Colon (tissue), 2 donors: ENCODE data around the gene MGAT5.

Experiments used
- FAIRE-seq: peaks from 2 replicates; lab custom pipeline; 2012; peaks lifted over from hg19 to GRCh38; lab: Jason Lieb, UNC
- donor health status: control.
- donor health status: control.

Gene MGAT5

DNA sequence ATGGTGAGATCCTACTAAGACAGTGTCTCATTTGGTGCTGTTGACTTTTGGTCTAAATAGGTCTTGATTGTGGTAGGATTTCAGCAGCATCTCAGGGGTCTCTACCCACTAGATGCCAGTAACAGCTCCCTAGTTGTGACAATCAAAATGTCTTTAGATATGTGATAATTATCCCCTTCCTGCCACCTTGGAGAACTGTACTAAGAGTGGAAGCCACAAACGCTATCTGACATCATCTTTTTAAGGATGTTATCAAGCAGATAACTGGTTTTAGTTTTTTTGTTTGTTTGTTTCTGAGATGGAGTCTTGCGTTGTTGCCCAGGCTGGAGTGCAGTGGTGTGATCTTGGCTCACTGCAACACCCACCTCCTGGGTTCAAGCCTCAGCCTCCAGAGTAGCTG, 3.1 kb downstream of the MGAT5 start:
- no peak for FAIRE-seq

DNA sequence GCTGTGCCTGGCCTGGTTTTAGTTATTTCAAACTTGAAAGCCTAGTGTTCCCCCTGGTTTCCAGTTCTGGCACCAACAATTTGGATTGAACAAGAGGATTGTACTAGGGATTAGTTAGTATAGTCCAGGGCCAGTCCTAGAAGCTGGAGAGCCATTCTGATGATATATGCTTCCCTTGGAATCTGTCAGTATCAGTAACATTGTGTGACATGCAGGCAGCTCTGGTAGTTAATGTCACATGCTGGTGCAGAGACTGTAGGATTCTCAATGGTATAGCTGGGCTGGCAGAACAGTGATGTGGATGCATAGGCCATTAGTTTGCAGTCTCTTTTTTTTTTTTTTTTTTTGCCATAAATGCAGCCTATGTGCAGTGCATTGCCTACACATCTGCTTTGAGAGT, 3.6 kb downstream of the MGAT5 start:
- FAIRE-seq = no peak

- FAIRE-seq = no peak
Observed at GRCh38 chr2:134257965-134258683, 4.3 kb downstream of the MGAT5 start.

- FAIRE-seq = no peak
Observed at GRCh38 chr2:134258684-134259388, 5.0 kb downstream of the MGAT5 start.

DNA sequence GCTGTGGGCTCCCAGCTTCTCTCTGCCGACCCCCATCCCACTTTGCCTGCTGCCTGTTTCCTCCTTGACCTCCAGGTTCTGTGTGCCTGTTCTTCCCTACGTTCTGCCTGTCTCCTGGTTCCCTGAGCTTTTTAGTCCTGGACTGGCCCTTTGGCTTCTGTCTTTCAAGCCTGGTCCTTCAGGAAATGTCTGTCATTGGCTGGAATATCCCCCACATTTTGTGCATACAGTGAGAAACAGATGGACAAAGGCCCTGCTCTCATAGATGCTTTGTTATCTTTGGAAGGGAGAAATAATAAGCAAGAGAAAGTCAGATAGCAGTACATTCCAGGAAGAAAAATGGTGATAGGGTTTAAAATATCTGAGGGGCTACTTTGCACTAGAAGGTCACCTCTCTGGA, 5.7 kb downstream of the MGAT5 start:
- no peak for FAIRE-seq

- no peak for FAIRE-seq
Observed at GRCh38 chr2:134259994-134260393, 6.1 kb downstream of the MGAT5 start.

- FAIRE-seq = no peak
Observed at GRCh38 chr2:134260713-134261112, 6.8 kb downstream of the MGAT5 start.

DNA sequence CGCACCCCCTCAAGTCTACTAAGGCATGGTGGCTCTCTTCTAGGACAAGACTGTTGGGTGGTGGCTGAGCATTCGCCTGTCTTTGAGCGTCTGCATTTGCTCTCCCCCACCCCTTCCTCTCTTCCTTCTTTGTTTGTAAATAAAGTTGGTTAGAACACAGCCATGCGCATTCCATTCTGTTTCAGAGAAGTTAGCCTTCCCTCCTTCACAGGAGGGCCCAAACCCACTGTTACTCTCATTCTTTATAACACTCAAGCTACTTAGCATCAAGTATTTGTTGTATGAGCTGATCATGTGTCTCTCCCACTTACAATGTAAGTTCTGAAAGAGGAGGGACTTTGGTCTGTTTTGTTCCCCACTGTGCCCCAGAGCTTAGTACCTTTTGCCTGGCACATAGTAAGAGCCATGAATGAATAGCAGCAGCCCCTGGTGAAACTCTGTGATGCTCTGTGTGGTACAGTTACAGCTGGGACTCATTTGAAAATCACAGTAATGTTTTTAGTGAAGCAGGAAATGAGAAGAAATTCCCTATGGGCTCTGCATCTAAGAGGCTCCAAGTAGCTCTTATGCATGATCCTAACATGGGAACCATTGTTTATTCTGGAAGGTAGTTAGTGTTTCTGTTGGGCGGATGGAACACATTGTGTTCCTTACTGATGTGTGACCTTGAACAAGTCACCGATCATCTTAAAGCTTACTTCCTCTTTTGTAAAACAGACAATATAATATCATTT, 7.7 kb downstream of the MGAT5 start:
- no peak for FAIRE-seq

DNA sequence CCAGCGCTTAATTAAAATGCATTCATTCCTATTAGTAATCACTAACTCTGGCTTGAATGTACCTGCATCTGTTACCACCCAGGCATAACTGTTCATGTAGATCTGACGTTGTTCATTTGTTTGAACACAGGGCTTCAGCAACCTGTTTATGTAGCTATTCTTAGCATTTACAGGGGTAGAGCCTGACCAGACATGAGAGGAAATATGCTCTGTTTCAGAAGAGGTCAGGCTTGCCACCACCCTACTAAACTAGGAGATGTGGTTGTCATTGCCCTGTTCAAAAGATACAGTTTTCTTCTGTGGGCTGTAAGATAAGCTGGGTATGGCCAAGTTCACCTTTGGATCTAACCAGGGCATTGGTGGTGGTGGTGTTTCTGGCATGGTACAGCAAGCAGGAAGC, 8.8 kb downstream of the MGAT5 start:
- no peak for FAIRE-seq

- FAIRE-seq = no peak
Observed at GRCh38 chr2:134268265-134268664, 14.4 kb downstream of the MGAT5 start.

GRCh38 chr2:134269230-134269629, 15.4 kb downstream of the MGAT5 start:
- FAIRE-seq = no peak

GRCh38 chr2:134269972-134270735, 16.3 kb downstream of the MGAT5 start:
- no peak for FAIRE-seq

- no peak for FAIRE-seq
Observed at GRCh38 chr2:134271758-134272157, 17.9 kb downstream of the MGAT5 start.

DNA sequence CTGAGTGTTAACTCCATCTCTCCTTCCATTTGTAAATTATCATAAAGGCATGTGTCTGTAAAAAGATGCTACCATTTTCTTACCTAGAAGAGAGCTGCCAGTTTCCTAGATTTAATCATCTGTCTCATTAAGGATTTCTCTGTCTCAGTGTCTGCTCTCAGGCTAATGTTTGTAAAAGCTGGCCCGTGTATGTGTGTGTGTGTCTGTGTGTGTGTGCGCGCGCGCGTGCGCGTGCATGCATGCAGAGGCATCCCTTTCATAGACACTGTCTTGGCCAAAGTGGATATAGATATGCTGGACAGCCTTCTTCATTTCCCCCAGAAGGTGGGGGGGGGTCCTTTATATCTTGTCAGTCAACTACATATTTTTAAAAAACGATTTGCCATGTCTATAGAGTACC, 18.9 kb downstream of the MGAT5 start:
- FAIRE-seq = no peak

GRCh38 chr2:134273256-134273983, 19.5 kb downstream of the MGAT5 start:
- no peak for FAIRE-seq

DNA sequence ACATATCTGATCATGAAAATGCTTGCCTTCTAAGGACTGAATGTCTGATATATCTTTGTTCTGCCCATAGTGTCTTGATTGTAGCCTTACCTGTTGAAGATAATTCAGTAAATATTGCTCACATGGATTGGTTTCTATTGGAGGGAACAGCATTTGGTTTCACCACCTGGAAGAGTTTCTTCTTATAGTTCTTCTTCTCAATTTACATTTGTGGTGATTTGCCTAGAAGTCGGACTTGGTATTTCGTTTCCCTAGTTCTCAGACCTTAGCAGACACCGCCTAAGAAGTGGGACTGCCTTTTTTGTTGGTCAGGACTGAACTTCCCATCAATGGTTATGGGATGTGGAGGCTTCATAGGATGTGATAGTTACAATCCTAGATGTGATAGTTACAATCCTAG, 20.2 kb downstream of the MGAT5 start:
- no peak for FAIRE-seq

DNA sequence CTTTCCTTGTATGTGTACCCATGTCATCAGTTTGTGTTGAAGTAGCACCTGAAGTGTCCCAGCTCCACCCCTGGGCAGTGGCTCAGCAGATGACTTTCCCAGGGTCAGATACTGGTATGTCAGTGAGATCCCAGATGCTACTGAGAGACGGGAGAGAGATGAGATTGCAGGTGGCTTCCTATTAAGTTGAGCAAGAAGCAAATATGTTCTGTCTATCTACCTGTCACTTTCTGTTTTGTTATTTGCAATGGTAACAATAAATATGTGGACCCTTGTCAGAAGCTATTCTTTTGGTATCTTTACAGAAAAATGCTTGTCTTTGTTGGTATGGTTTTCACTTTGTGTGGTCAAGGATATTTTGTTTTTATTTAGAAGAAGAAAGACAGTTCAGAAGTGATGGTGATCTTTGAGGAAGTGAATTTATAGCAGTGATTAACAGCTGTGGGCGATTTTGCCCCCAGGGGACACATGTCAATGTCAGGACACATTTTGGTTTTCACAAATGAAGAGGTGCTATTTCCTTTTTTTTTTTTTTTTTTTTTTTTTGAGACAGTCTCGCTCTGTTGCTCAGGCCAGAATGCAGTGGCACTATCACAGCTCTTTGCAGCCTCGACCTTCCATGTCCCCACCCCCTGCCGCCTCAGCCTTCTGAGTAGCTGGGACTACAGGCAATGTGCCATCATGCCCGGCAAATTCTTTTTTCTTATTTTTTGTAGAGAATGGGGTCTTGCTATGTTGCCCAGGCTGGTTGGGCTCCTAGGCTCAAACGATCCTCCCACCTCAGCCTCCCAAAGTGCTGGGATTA, 21.4 kb downstream of the MGAT5 start:
- FAIRE-seq = no peak

GRCh38 chr2:134276381-134277172, 22.7 kb downstream of the MGAT5 start:
- no peak for FAIRE-seq

DNA sequence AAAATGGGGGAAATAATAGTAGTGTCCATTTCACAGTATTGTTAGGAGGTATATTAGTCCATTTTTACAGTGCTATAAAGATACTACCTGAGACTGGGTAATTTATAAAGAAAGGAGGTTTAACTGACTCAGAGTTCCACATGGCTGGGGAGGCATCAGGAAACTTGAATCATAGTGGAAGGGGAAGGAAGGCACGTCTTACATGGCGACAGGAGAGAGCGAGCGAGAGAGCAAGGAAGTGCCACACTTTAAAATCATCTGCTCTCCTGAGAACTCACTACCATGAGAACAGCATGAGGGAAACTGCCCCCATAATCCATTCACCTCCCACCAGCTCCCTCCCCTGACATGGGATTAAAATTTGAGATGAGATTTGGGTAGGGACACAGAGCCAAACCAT, 23.4 kb downstream of the MGAT5 start:
- no peak for FAIRE-seq

DNA sequence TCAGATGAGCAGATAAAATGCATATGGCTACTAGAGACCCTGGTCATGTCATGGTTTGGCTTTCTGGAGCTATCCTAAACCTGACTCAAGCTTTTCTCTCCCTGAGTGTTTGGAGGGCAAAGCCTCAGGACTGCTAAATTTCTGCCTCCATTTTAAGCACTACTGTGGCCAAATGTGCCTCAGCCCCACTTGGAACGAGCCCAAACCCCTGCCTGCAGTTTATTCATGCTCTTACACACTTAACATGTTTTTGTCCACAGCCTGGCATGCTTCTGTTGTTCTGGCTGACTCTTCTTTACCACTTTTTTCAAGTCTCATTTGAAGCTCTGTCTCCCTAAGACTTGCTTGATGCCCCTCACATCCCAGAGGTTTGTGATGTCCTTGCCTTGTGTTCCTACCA, 24.7 kb downstream of the MGAT5 start:
- FAIRE-seq = no peak
